H9 (cell line): ENCODE results near the gene AGPAT2. TPM values are rescaled to one million over a fixed set of nuclear protein-coding genes. Genes with fewer than 3 reads are reported as not detected.
"Not testable (repeated sequence)": the region's sequence is repeated elsewhere in the genome, so short reads cannot be mapped to it uniquely, and the experiment has no call there.

Experiments used
- DNase-seq: peaks from one replicate; pipeline ENCODE4 v3.0.0-alpha.2; 2017
- H2AFZ ChIP-seq: one replicate; pipeline ENCODE4 v1.6.1; 2013; ENCODE audit warnings: mild to moderate bottlenecking, low read length, control low read depth, moderate library complexity
- H2AK5ac ChIP-seq: 2 replicates; pipeline ENCODE4 v1.6.1; 2013; ENCODE audit warnings: low read length, control low read depth, mixed read lengths; ENCODE audit not compliant: insufficient read length
- H2BK120ac ChIP-seq: one replicate; pipeline ENCODE4 v1.6.1; 2013; ENCODE audit warnings: low read depth, mild to moderate bottlenecking, low read length, control low read depth, inconsistent platforms; ENCODE audit not compliant: poor library complexity, severe bottlenecking
- H2BK12ac ChIP-seq: 2 replicates; pipeline ENCODE4 v1.6.1; 2013; ENCODE audit warnings: low read length, control low read depth, mixed read lengths, low read depth; ENCODE audit not compliant: insufficient read length
- H2BK15ac ChIP-seq: 2 replicates; pipeline ENCODE4 v1.6.1; 2013; ENCODE audit warnings: low read depth, low read length, control low read depth
- H2BK20ac ChIP-seq: one replicate; pipeline ENCODE4 v1.6.1; 2013; ENCODE audit warnings: low read depth, mild to moderate bottlenecking, low read length, control low read depth, inconsistent platforms; ENCODE audit not compliant: poor library complexity, severe bottlenecking
- H2BK5ac ChIP-seq: 2 replicates; pipeline ENCODE4 v1.6.1; 2013; ENCODE audit warnings: low read length, control low read depth, mixed read lengths; ENCODE audit not compliant: insufficient read length
- H3K14ac ChIP-seq: 2 replicates; pipeline ENCODE4 v1.6.1; 2013; ENCODE audit warnings: low read length, control low read depth; ENCODE audit not compliant: insufficient read depth
- H3K18ac ChIP-seq: 2 replicates; pipeline ENCODE4 v1.6.1; 2013; ENCODE audit warnings: low read depth, mild to moderate bottlenecking, mixed read lengths, low read length, control low read depth; ENCODE audit not compliant: insufficient read length
- H3K23ac ChIP-seq: 2 replicates; pipeline ENCODE4 v1.6.1; 2013; ENCODE audit warnings: low read length, control low read depth, mixed read lengths, low read depth; ENCODE audit not compliant: insufficient read length
- H3K23me2 ChIP-seq: 2 replicates; pipeline ENCODE4 v1.6.1; 2013; ENCODE audit warnings: low read depth, mild to moderate bottlenecking, mixed read lengths, low read length, control low read depth; ENCODE audit not compliant: insufficient read length, poor library complexity, severe bottlenecking
- H3K27ac ChIP-seq: 2 replicates; pipeline ENCODE4 v1.5.1; 2013; ENCODE audit warnings: low read length, control low read depth, mixed read lengths, low read depth; ENCODE audit not compliant: insufficient read length
- H3K27me3 ChIP-seq: 2 replicates; pipeline ENCODE4 v1.6.1; 2013; ENCODE audit warnings: low read length, control low read depth, inconsistent platforms; ENCODE audit not compliant: insufficient read depth
- H3K4ac ChIP-seq: 2 replicates; pipeline ENCODE4 v1.6.1; 2013; ENCODE audit warnings: low read depth, mild to moderate bottlenecking, control low read depth, inconsistent platforms, low read length, moderate library complexity
- H3K4me1 ChIP-seq: 2 replicates; pipeline ENCODE4 v1.6.1; 2013; ENCODE audit warnings: low read length, control low read depth, inconsistent platforms; ENCODE audit not compliant: insufficient read depth
- H3K4me2 ChIP-seq: 2 replicates; pipeline ENCODE4 v1.6.1; 2013; ENCODE audit warnings: low read length, control low read depth, mixed read lengths; ENCODE audit not compliant: insufficient read length, insufficient read depth
- H3K56ac ChIP-seq: 2 replicates; pipeline ENCODE4 v1.6.1; 2013; ENCODE audit warnings: low read depth, mild to moderate bottlenecking, mixed read lengths, low read length, control low read depth; ENCODE audit not compliant: insufficient read length
- H3K79me1 ChIP-seq: 2 replicates; pipeline ENCODE4 v1.6.1; 2013; ENCODE audit warnings: low read depth, mild to moderate bottlenecking, moderate library complexity, low read length, control low read depth, inconsistent platforms; ENCODE audit not compliant: insufficient read depth, poor library complexity, severe bottlenecking
- H3K79me2 ChIP-seq: 2 replicates; pipeline ENCODE4 v1.6.1; 2013; ENCODE audit warnings: low read length, control low read depth, inconsistent platforms; ENCODE audit not compliant: insufficient read depth
- H3K9ac ChIP-seq: 2 replicates; pipeline ENCODE4 v1.6.1; 2013; ENCODE audit warnings: low read length, control low read depth, mixed read lengths; ENCODE audit not compliant: insufficient read length; ENCODE audit errors: extremely low read depth
- H3K9me3 ChIP-seq: one replicate; pipeline ENCODE4 v1.6.1; 2013; ENCODE audit warnings: low read depth, low read length, inconsistent platforms; ENCODE audit not compliant: control insufficient read depth
- H3T11ph ChIP-seq: one replicate; pipeline ENCODE4 v1.6.1; 2013; ENCODE audit warnings: mild to moderate bottlenecking, low read length, control low read depth, inconsistent platforms
- H4K20me1 ChIP-seq: one replicate; pipeline ENCODE4 v1.6.1; 2013; ENCODE audit not compliant: control insufficient read depth, insufficient read length, insufficient read depth
- H4K5ac ChIP-seq: 2 replicates; pipeline ENCODE4 v1.6.1; 2013; ENCODE audit warnings: low read depth, mild to moderate bottlenecking, mixed read lengths, low read length, control low read depth; ENCODE audit not compliant: insufficient read length
- H4K8ac ChIP-seq: replicated peaks from 2 replicates; pipeline ENCODE4 v1.6.1; 2013; ENCODE audit warnings: low read length, control low read depth, mixed read lengths, low read depth; ENCODE audit not compliant: insufficient read length
- H4K91ac ChIP-seq: 2 replicates; pipeline ENCODE4 v1.6.1; 2013; ENCODE audit warnings: low read depth, mild to moderate bottlenecking, moderate library complexity, mixed read lengths, low read length, control low read depth; ENCODE audit not compliant: insufficient read length
- H3K27ac Mint-ChIP-seq, 3 experiments: 2 replicates in 2 of 3; 3 replicates in 1 of 3; pipeline ENCODE4 v1.8.0; 2020 to 2021; ENCODE audit warnings: mixed read lengths in 3 of 3, mild to moderate bottlenecking in 1 of 3, moderate library complexity in 1 of 3
- H3K27me3 Mint-ChIP-seq: 2 replicates; pipeline ENCODE4 v1.8.0; 2021; ENCODE audit warnings: low read depth, mild to moderate bottlenecking, moderate library complexity, mixed read lengths
- H3K36me3 Mint-ChIP-seq, 3 experiments: 2 replicates in 2 of 3; 3 replicates in 1 of 3; pipeline ENCODE4 v1.8.0; 2020 to 2021; ENCODE audit warnings: low read depth in 3 of 3, mixed read lengths in 3 of 3; ENCODE audit not compliant: insufficient read depth in 1 of 3
- H3K4me1 Mint-ChIP-seq, 2 experiments: 2 replicates each; pipeline ENCODE4 v1.8.0; 2020; ENCODE audit warnings: mixed read lengths in 2 of 2
- H3K4me3 Mint-ChIP-seq, 2 experiments: 2 replicates in 1 of 2; 3 replicates in 1 of 2; pipeline ENCODE4 v1.8.0; 2020 to 2021; ENCODE audit warnings: mild to moderate bottlenecking in 2 of 2, mixed read lengths in 2 of 2, moderate library complexity in 1 of 2
- H3K9me3 Mint-ChIP-seq, 2 experiments: 2 replicates in 1 of 2; 3 replicates in 1 of 2; pipeline ENCODE4 v1.8.0; 2020; ENCODE audit warnings: mild to moderate bottlenecking in 2 of 2, mixed read lengths in 2 of 2, moderate library complexity in 1 of 2
- WGBS: extraction: QIAGEN DNeasy Blood & Tissue Kit; methylation state at CpG from one replicate; pipeline ENCODE4 v1.1.7; 2013; ENCODE audit warnings: missing lambda C conversion rate, low lambda C conversion rate, mixed read lengths; ENCODE audit not compliant: insufficient read length; ENCODE audit errors: extremely low coverage; 5-methylcytosine and 5-hydroxymethylcytosine counted together
- total RNA-seq: library from RNA; stranded (reverse); gene quantifications from 2 replicates; pipeline ENCODE4 v1.2.1, GENCODE V29; 2021
- TF ChIP-seq, protein P1 (sequence below): fragments of 200-600 bp; sonication (generic); conservative IDR thresholded peaks from 3 replicates; pipeline ENCODE4 v1.8.0; 2021; ENCODE audit warnings: antibody characterized with exemption, mild to moderate bottlenecking

AGPAT2 gene
- total RNA-seq, 1 experiment from 2014 or later, result 29.7 TPM

DNA sequence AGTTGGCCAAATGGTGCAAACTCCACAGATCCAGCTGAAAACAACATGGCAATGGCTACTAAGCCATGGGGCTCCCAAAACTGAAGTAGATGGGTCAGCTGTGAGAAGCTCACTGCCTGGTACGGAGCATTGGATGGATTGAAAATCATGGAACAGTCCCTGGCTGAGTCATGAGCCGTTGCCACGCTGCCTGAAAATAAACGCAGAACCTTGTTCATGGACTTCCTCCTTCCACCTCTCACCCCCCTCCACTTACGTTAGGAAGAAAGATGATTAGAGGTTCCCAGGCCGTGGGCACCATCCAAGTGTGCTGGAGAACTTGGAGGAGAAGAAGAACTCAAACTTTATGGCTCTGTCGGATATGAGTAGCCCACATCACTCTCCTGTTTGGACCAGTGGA lies 18.3 kb upstream of the AGPAT2 start:
- Histone ChIP-seq H3K23ac (no peak overlapping the region), H3K79me1 (no peaks in the 10 kb centered on the region), H4K5ac (no peak overlapping the region), H2BK20ac (no peak overlapping the region), H3K9me3 (no peaks in the 10 kb centered on the region), H3K4me1 (no peaks in the 10 kb centered on the region), H3K9ac (no peak overlapping the region), H4K91ac (no peak overlapping the region), H3K23me2 (no peaks in the 10 kb centered on the region), H4K20me1 (no peaks in the 10 kb centered on the region), H3K18ac (no peak overlapping the region), H3K27ac (no peak overlapping the region), H2BK120ac (no peak overlapping the region), H3K27me3 (no peaks in the 10 kb centered on the region), H4K8ac (no peak overlapping the region), H3K14ac (no peak overlapping the region), H3K4ac (no peak overlapping the region), H2BK12ac (no peak overlapping the region), H2AK5ac (no peak overlapping the region), H3K56ac (no peak overlapping the region), H2BK5ac (no peak overlapping the region), H3K4me2 (no peak overlapping the region), H2BK15ac (no peak overlapping the region), H3K79me2 (no peaks in the 10 kb centered on the region), H3T11ph (no peak overlapping the region), H2AFZ (no peak overlapping the region)
- Mint-ChIP-seq H3K4me3 (no peak overlapping the region), H3K9me3 (no peaks in the 10 kb centered on the region), H3K36me3 (no peaks in the 10 kb centered on the region), H3K27me3 (peaks cover 61% of the 10 kb centered on the region), H3K27ac (no peak overlapping the region), H3K4me1 (peaks cover 7 to 10% of the 10 kb centered on the region in 2 experiments)
- no peak for DNase-seq
- TF ChIP-seq, protein P1, sequence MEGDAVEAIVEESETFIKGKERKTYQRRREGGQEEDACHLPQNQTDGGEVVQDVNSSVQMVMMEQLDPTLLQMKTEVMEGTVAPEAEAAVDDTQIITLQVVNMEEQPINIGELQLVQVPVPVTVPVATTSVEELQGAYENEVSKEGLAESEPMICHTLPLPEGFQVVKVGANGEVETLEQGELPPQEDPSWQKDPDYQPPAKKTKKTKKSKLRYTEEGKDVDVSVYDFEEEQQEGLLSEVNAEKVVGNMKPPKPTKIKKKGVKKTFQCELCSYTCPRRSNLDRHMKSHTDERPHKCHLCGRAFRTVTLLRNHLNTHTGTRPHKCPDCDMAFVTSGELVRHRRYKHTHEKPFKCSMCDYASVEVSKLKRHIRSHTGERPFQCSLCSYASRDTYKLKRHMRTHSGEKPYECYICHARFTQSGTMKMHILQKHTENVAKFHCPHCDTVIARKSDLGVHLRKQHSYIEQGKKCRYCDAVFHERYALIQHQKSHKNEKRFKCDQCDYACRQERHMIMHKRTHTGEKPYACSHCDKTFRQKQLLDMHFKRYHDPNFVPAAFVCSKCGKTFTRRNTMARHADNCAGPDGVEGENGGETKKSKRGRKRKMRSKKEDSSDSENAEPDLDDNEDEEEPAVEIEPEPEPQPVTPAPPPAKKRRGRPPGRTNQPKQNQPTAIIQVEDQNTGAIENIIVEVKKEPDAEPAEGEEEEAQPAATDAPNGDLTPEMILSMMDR, result no peak
- no CpG with 5 or more reads among the region's 7 CpGs for WGBS

DNA sequence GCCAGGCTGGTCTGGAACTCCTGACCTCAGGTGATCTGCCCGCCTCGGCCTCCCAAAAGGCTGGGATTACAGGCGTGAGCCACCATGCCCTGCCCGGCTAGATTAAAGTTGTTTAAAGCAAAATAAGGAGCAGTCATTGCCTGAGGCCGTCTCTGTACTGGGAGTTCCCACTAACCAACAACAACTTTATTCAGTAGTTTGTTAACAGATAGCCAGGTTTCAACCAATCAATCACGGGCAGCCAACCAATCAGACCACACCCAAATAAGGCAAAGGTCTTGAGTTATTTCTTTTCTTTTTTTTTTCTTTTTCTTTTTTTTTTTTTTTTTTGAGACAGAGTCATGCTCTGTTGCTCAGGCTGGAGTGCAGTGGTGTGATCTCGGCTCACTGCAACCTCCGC lies 17.5 kb upstream of the AGPAT2 start:
- H2AK5ac ChIP-seq, H2BK120ac ChIP-seq, H3K79me2 ChIP-seq, H3K27ac Mint-ChIP-seq, H4K8ac ChIP-seq, H3K27me3 ChIP-seq, H3K4ac ChIP-seq, H3K9me3 ChIP-seq, H3T11ph ChIP-seq, H3K79me1 ChIP-seq, H4K5ac ChIP-seq, H3K4me3 Mint-ChIP-seq, H3K23me2 ChIP-seq, H3K4me1 ChIP-seq, DNase-seq, H3K18ac ChIP-seq, H3K23ac ChIP-seq, H2BK15ac ChIP-seq, H3K56ac ChIP-seq, H3K4me2 ChIP-seq, H4K91ac ChIP-seq, H3K36me3 Mint-ChIP-seq, H3K9me3 Mint-ChIP-seq, H3K14ac ChIP-seq, H2BK12ac ChIP-seq, H2BK5ac ChIP-seq, H3K9ac ChIP-seq, H3K4me1 Mint-ChIP-seq, H2AFZ ChIP-seq, H3K27ac ChIP-seq, H4K20me1 ChIP-seq, H2BK20ac ChIP-seq: not testable (repeated sequence)
- peaks cover 58% of the 10 kb centered on the region for H3K27me3 Mint-ChIP-seq
- WGBS, result no CpG with 5 or more reads among the region's 8 CpGs
